Adrenal gland (tissue), 5 donors: Measurements from ENCODE around the gene LYRM1.

ENCODE experiments used
- POLR2A ChIP-seq, 2 donors: fragments of 450-650 bp; IDR thresholded peaks; one replicate each; pipeline ENCODE4 v1.6.1; 2017; ENCODE audit warnings: antibody characterized with exemption in 2 of 2, mild to moderate bottlenecking in 2 of 2, moderate library complexity in 1 of 2
- TF ChIP-seq, protein P1 (sequence below), 6 experiments: fragments of 450-650 bp in 4 of 6; fragments of 200-600 bp in 2 of 6; sonication (generic) in 1 of 6; IDR thresholded peaks; 1 replicate in 5 of 6; 2 replicates in 1 of 6; pipeline versions ENCODE4 v1.5.1 to v1.8.0; 2016 to 2021; ENCODE audit warnings: antibody characterized with exemption in 6 of 6, mild to moderate bottlenecking in 2 of 6, moderate library complexity in 1 of 6
- donor health status: DM: no; HTN: no; CAD: no.

DNA sequence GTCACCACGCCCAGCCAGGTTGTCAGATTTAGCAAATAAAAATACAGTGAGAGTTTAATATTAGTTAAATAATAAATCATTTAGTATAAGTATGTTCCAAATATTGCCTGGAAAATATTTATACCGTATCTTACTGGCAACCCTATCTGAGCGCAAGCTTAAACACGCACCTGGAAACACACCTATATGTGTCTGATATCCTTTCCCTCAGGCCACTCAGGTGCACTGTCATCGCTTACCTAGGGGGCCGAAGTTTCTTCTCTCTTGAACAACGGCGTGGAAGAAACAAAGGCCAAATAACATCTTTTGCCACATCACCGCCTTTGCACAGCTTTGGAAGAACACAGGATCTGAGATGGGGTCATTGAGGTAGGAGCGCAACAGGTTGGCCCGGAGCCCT is 54.0 kb downstream of the LYRM1 start:
- TF ChIP-seq, protein P1, sequence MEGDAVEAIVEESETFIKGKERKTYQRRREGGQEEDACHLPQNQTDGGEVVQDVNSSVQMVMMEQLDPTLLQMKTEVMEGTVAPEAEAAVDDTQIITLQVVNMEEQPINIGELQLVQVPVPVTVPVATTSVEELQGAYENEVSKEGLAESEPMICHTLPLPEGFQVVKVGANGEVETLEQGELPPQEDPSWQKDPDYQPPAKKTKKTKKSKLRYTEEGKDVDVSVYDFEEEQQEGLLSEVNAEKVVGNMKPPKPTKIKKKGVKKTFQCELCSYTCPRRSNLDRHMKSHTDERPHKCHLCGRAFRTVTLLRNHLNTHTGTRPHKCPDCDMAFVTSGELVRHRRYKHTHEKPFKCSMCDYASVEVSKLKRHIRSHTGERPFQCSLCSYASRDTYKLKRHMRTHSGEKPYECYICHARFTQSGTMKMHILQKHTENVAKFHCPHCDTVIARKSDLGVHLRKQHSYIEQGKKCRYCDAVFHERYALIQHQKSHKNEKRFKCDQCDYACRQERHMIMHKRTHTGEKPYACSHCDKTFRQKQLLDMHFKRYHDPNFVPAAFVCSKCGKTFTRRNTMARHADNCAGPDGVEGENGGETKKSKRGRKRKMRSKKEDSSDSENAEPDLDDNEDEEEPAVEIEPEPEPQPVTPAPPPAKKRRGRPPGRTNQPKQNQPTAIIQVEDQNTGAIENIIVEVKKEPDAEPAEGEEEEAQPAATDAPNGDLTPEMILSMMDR (IDR thresholded peaks at IDR 0.05), result no peak
- no peak for TF ChIP-seq POLR2A (IDR thresholded peaks at IDR 0.05)
